GM23248 (cell line): ENCODE data around the gene SKOR2.

Source experiments
- EZH2 ChIP-seq: fragments of 200-600 bp; sonication (generic); IDR thresholded peaks from 2 replicates; pipeline ENCODE4 v1.6.1; 2018; ENCODE audit warnings: antibody characterized with exemption, mild to moderate bottlenecking; ENCODE audit not compliant: insufficient read depth, poor library complexity, severe bottlenecking
- EZH2phosphoT487 ChIP-seq: fragments of 200-600 bp; sonication (generic); IDR thresholded peaks from 2 replicates; pipeline ENCODE4 v1.6.1; 2018; ENCODE audit warnings: antibody characterized with exemption, moderate library complexity, mild to moderate bottlenecking, low read depth; ENCODE audit not compliant: insufficient read depth

- TF ChIP-seq EZH2 (no peak), EZH2phosphoT487 (no peak)
Observed at GRCh38 chr18:47286776-47287410, 35.4 kb upstream of the SKOR2 start.
